WTC11 (cell line): Measurements from ENCODE around the gene ORAI1.

ENCODE experiments used
- CTCF ChIP-seq: fragments of 200-600 bp; IDR thresholded peaks from 2 replicates; pipeline ENCODE4 v1.8.0; 2022; ENCODE audit warnings: antibody characterized with exemption
- ESRRA ChIP-seq: sonication (generic); formaldehyde crosslinking; IDR thresholded peaks from 2 replicates; pipeline ENCODE4 v1.8.1; 2022; ENCODE audit warnings: mild to moderate bottlenecking, missing genetic modification reagents, borderline replicate concordance
- MAX ChIP-seq: sonication (generic); formaldehyde crosslinking; IDR thresholded peaks from 2 replicates; pipeline ENCODE4 v1.8.0; 2022; ENCODE audit warnings: mild to moderate bottlenecking, missing genetic modification reagents
- PREB ChIP-seq: sonication (generic); formaldehyde crosslinking; IDR thresholded peaks from 2 replicates; pipeline ENCODE4 v1.8.1; 2022; ENCODE audit warnings: mild to moderate bottlenecking, missing genetic modification reagents, moderate library complexity, borderline replicate concordance
- ZNF425 ChIP-seq: fragments of 250-450 bp; sonication (Bioruptor Pico); conservative IDR thresholded peaks from 2 replicates; pipeline ENCODE4 v1.9.0; 2021; ENCODE audit warnings: mild to moderate bottlenecking

- TF ChIP-seq PREB (CRISPR knock-in tag) (no peak), CTCF (no peak), ZNF425 (CRISPR knock-in tag) (no peak), ESRRA (CRISPR knock-in tag) (no peak), MAX (no peak)
Observed at GRCh38 chr12:121632069-121632970, 6.0 kb downstream of the ORAI1 start.
